HS-5 (cell line): ENCODE measurements around the gene SUN1.
A peak's percentile ranks its signal among the peaks of the same experiment; 100 is the strongest.
"Not testable (repeated sequence)": the region's sequence is repeated elsewhere in the genome, so short reads cannot be mapped to it uniquely, and the experiment has no call there.

Source experiments
- DNase-seq: peaks from one replicate; pipeline ENCODE4 v3.0.0-alpha.2; 2012; ENCODE audit warnings: low read depth

SUN1 gene

DNA sequence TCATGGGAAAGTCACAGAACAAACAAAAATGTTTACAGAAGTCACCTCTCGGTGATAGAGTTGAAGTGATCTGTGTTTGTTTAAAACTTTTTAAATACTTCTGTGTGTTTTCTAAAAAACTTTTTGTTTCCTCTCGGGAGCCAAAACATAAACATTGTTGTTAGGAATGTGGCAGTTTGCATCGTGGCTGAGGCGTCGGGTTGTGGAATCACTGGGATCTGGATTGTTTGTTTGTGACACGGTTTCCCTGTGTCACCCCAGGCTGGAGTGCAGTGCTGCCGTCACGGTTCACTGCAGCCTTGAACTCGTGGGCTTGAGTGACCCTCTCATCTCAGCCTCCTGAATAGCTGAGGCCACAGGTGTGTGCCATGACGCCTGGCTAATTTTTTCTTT, 29.0 kb upstream of the SUN1 start:
- DNase-seq = no peak

DNA sequence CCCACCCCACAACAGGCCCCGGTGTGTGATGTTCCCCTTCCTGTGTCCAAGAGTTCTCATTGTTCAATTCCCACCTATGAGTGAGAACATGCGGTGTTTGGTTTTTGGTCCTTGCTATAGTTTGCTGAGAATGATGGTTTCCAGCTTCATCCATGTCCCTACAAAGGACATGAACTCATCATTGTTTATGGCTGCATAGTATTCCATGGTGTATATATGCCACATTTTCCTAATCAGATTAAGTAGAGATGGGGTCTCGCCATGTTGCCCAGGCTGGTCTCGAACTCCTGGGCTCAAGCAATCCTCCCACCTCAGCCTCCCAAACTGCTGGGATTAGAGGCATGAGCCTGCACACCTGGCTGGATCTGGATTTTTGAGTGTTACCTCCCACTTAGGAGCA, 28.5 kb upstream of the SUN1 start:
- DNase-seq = not testable (repeated sequence)

DNA sequence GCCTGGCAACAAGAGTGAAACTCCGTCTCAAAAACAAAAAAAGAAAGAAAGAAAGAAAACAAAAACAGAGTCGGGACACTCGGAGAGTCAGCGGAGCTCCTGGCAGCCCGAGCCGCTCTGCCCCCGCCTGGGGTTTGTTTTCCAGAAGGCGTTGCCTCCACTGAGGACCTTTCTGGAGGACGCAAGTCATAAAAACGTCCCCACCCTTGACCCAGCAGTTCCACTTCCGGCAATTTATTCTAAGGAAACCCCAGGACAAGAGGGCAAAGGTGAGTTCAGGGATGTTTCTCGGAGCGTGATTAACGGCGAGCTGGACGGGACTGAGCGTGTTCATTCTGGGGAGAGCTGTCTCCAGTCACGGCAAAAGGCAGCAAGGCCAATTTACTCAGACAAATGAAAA, 27.0 kb upstream of the SUN1 start:
- DNase-seq = no peak

DNA sequence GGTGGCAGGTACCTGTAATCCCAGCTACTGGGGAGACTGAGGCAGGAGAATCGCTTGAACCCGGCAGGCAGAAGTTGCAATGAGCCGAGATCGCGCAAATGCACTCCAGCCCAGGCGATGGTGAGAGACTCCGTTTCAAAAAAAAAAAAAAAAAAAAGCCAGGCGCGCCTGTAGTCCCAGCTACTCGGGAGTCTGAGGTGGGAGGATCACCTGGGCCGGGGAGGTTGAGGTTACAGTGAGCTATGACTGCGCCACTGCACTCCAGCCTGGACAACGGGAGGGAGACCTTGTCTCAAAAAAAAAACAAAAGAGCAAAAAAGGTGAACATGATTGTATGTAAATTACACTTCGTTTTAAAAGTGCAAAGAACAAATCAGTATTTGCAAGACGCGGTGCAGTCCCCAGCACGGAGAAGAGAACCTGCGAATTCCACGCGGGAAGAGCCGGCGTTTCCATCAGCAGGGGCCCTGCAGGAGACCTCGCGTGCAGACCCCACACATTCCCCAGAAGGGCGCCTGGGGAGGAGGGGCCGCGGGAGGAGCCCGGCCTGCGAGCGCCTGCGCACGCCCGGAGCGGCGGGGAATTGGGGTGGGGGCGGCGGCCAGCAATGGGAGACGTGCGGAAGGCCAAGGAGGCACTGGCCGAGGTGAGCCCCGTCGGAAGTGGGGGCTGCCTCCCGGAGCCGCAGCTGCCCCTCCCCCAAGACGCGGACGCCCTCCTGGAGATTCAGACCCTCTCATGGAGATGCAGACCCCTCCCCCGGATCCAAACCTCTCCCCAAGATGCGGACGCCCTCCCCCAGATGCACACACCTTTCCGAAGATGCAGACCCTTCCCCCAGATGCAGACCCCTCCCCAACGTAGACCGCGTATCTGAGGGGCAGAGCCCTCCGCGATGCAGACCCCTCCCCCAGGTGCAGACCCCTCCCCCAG, 16.7 kb upstream of the SUN1 start:
- no peak for DNase-seq

DNA sequence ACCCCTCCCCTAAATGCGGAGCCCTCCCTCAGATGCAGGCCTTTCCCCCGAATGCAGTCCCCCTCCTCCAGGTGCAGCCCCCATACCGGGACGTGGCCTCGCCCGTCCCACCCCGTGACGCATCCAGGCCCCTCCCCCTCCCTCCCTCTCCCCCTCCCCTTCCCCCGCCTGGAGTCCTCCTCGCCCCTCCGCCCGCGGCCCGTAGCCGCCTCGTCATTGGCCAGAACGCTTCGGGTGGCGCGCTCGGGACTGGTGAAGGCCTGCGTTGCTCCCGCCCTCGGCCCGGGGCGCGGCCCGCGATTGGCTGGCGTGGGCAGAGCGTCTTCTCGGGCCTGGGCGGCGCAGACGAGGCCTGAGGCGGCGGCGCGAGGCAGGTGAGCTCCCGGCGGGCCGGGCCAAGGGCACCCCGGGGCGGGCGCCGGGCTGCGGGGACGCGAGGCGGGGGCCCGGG, 16.0 kb upstream of the SUN1 start:
- peak; percentile 70 for DNase-seq

DNA sequence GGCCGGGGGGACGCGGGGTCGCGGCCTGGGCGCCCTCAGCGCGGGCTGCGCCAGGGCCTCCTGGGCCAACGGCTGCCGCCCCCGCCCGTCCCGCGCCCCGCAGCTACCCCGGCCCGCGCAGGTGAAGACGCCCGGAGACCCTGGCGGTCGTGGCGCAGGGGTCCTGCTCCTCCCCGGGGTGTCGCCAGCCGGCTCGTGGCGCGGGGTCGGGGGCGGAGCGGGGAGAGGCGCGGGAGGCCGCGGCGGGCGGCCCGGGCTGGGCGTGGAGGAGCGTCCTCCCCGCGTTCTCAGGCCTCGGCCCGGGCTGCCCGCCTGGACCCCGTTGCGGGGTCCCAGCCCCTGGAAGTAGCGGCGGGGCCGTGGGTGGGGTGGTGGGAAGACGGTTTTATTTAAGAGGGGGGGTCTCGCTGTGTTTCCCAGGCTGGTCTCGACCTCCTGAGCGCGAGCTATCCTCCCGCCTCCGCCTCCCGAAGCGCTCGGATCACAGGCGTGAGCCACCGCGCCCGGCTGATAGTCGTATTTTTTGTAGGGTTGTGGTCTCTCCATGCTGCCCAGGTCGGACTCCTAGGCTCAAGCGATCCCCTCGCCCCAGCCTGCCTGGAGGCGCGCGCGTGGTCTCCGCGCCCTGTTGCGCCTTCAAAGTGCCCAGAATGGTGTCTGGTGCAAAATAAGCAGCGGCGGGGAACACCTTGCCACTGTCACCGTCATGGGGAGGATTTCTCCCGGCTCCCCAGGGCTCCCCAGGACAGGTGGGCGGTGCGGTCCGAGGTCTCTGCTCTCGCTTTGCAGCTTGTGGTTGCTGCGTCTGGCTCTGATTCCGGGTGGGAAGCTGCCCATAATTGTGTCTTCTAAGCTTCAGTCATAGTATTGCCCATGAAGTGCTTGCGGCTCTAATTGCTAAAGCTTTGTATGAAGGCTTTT, 15.3 kb upstream of the SUN1 start:
- no peak for DNase-seq

DNA sequence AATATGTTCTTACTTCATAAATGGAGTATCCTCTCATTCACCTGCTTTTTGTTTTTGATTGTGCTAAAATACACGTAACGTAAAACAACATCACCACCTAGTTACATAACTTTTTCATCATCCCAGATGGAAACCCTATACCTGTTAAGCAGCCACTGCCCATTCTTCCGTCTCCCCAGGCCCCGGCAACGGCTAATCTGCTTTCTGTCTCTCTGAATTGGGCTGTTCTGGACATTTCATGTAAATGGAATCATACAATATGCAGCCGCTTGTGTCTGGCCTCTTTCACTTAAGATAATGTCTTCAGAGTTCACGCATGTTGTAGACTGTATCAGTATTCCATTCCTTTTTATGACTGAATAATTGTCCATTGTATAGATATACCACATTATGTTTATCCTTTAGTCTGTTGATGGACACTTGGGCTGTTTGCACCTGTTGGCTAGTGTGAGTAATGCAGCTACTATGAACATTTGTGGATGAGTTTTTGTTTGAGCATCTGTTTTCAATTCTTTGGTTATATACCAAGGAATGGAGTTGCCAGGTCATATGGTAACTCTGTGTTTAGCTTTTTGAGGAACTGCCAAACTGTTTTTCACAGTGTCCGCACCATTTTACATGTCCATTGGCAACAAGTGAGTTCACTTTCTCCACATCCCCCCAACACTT, 14.1 kb upstream of the SUN1 start:
- peak; percentile 79 for DNase-seq

DNA sequence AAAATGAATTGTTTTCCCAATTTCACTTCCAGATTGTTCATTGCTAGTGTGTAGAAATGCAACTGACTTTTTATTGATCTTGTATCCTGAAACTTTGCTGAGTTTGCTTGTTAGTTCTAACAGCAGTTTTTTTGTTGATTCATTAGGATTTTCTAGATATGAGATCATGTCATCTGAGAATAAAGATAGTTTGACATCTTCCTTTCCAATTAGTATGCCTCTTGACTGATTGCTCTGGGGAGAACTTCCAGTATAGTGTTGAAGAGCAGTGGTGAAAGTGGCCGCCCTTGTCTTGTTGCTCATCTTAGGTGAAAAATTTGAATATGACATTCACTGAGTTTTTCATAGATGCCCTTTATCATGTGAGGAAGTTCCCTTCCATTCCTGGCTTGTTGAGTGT, 11.9 kb upstream of the SUN1 start:
- DNase-seq = no peak

DNA sequence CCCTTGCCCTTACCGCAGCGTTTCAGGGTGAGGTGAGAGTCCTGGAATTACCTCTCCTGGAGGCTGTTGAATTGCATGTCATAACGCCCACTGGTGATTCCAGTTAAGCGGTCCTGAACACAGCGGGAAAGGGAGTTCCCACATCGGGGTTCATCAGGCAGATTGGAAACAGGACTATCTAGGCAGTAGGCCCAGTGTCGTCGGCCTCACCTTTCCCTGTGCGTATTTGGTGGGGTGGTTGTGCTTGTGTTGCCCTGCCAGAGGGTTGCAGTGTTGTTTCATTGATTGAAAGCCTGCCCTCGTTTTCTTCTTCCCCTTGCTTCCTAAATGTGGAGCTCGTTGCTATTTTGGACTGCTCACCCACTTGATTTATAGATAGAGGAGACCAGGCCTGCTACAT, 10.6 kb upstream of the SUN1 start:
- no peak for DNase-seq

DNA sequence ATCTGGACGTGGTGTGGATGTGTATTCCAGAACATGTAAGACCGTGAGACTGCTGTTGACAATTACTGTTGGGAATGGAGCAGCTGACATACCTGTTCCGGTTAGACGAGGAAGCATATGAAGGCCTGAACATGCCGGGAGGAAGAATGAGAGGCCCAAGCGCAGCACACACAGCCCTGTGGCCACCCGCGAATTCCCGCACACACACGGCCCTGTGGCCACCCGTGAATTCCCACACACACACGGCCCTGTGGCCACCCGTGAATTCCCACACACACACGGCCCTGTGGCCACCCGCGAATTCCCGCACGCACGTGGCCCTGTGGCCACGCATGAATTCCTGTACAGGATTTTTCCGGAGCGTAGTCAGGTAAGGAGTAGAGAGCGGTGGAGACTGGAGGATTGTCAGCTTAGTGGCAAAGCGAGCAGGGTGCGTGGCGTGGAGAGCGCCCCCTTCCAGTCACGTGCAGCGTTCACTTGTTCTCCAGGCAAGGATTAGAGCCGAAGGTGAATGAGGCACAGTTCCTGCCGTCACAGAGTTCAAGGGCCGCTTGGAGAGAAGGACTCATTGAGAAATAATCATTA, 9.5 kb upstream of the SUN1 start:
- DNase-seq = no peak

DNA sequence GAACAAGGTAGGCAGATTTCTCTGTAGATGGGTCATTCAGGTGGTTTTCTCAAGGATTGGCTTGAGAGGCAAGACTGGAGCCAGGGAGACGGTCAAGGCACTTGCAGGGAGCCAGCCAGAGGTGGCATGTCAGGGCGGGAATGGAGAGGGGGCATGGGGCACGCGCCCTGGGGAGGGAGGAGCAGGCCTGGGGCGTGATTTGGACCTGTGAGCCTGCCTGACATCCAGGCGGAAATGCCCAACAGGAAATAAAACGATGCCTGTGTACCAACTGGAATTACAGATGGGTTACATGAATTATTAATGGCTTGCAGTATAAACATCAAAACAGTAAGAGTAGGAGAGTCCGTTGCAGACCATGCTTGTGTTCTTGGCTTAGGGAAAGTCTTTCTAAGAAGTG, 8.6 kb upstream of the SUN1 start:
- DNase-seq = no peak

DNA sequence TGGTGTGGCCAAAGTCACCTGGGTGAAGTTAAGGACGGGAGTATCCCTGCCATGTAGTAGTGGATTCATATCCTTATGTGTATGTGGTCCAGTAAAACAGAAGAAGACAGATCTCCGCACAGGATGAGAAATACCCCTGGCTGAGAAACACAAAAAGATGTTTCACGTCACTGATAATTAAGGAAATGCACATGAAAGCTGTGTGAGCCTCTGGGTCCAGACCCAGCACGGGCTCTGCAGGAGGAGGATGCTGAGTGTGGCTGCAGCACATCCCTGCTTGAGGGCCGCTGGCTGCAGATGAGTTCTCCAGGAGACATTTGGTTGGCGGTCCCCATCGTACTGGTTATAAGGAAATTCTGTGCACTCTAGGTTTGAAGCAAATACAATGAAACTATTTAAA, 8.2 kb upstream of the SUN1 start:
- no peak for DNase-seq

DNA sequence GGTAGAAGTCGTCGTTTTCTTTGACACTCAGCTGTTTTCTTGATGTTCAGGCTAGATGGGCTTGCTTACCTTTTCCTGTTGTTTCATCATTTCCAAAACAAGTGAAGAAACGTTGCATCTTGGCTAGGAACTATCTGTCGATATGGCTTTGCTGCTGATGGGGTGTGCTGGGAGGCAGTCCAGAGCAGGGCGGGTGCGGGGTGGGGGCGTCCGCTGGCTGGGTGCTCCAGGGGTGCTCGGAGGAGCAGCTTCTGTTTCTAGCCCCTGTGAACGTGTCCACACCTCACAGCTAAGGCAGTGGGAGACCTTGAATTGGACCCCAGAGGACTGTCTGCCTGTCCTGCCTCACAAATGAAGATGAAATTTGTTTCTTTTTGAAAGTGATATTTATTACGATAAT, 7.6 kb upstream of the SUN1 start:
- no peak for DNase-seq

DNA sequence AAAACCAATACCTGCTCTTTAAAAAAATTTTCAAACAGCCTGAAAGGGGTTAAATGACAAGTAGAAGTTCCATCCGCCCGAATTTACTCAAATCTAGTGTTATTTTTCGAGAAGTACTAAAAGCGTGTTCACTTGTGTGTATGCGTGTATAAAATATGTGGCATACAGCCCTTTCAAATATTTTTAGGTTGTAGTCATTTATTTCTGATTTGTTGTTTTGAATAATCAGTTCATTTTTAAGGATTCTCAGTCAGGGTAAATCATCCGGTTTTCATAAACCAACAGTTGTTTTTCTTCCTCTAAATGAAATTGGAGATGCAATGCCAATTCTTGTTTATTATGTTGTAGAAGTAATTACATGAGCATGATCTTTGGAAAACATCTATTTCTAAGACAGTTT, 6.9 kb upstream of the SUN1 start:
- no peak for DNase-seq

DNA sequence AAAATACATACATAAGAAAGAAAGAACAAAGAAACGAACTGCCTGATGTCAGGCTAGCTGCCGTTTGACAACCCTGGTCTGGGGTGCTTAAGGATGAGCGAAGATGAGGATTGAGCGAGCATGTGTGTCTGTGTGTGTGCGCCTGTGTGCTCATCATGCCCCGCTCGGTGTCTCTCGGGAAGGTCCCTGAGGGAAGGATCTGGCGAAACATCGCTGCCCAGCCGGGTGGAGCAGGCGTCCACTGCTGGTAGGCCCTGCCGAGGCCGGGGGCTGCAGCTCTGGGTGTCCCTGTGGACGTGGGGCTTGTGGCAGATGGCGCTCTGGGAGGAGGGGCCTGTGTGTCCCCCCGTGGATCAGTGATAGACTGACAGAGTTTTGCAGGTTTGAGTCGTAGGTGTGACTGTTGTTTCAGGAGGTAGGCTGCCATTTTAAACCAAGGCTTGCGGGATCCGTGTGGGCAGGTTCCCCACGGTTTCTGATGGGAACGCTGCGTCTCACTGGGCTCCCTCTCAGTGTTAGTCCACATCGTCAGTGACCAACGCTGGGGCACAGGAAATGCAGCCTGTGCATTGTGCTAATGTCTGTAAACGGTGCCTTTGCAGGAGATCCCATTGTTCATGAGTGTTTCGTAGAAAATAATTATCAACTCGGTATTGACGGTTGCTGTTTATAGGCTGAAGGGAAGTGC, 5.9 kb upstream of the SUN1 start:
- no peak for DNase-seq

DNA sequence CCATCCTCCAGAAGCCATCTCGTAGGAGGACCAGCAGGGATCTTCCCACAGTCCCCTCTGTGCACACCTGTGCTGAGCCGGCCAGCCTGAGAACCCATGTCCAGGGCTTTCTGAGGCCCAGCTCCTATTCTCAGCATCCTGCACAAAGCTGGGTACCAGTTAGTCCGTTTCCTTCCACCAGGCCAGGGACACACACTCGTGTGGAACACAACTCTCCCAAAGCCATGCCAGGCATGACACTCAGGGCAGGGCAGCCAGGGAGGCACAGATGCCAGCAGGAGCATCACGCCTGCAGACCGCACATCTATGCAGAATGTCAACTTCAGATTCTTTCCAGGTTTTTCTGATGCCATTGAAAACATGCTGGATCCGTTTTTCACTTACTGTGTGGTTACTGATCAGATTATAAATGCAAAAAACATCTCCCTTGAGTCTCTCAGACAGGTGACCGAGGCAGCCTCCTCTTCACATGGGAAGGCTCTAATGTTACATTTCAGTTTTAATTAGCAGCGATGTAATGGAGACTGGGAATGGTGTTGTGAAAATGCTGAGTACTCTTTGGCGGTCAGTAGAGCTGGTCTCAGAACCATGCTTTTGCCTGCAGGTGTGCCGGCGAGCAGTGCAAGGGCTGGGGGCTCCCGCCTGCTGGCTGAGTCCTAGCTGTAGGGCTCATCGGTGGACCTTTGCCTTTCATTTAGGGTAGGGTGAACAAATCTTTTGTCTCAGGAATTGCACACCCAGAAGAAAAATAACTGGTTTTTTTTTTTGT, 3.3 kb upstream of the SUN1 start:
- no peak for DNase-seq

DNA sequence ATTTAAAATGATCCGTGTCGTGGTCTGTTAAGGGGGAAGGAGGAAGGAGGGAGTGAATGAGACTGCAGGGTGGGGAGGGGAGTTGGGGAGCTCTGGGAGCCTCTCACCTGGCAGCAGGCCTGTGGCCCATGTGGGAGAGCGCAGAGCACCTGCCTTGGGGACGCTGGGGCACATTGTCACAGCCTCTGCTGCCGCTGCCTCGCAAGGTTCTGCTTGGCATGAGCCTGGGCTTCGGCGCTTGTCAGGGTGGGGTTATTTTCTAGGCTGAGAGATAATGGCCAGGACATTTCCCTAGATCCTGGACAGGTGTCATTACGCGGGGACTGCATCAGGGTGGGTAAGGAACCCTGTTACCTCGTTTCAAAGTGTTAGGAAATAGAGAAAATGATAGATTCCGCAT, 2.2 kb upstream of the SUN1 start:
- DNase-seq = no peak

DNA sequence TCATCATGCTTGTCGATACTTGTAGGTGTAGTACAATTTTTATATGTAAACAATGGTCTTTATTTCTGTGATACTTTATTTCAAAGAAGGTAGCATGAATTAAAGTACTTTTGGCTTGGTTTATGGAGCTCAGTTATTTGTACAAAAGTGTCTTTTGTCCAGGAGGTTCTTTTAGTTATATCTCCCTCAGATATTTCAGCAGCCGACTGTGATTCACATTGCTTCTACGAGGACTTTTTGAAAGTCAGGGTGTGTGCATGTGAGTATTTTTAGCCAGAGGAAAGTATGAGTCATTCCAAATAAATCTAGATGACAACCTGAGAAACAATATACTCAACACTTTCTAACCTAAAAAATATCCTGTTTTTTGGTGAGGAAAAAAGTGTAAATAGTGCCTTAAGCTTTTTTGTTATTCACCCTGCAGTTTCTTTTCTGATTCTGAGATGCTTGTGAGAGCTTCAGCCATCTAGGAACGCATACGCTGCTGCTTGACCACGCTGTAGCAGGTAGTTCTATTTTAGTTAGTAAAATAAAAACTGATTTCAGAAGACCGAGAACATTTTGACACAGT, 595 bp upstream of the SUN1 start:
- peak; percentile 86 for DNase-seq

DNA sequence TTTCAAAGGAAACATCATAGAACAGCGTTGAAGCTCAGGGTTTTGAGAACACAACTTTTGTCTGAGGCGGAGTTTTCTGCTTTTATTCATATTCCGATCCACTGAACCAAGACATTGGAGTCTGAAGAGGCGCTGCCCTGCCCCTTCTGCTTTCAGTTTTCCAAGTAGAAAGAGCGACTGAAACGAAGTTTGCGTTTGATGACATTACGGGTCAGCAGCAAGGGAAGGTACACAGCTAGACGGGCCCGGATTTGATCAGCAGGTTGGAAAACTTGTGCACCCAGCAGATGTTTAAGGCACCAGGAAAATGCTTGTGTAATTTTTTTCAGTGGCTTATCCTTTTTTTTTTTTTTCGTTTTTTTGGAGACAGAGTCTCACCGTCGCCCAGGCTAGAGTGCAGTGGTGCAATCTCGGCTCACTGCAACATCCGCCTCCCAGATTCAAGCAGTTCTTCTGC, 720 bp downstream of the SUN1 start:
- no peak for DNase-seq

DNA sequence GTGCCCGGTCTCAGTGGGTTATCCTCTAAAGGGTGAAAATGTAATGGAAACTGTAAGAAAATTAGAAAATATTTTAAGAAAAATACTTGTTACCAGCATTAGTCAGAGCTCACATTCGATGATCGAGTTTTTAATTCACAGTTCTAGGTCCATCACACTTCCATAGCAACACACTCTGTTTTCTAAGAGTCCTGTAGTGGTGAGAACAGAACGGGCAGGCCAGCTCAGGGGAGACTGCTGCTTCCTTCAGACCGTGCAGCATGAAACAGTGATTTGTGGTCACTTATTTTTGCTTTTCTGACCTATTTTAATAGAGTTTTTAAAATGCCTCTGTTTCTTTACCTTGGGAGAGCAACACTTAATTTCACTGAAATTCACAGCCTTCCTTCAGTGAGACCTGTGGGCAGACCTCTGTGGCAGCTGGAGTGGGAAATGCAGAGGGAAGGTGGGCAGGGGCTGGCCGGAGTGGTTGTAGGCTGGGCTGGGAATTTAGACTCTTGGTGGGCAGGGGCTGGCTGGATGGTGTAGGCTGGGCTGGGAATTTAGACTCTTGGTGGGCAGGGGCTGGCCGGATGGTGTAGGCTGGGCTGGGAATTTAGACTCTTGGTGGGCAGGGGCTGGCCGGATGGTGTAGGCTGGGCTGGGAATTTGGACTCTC, 1.5 kb downstream of the SUN1 start:
- no peak for DNase-seq
